Endothelial cell of umbilical vein (primary cell): ENCODE data around the gene NAP1L1. TPM values are rescaled to one million over a fixed set of nuclear protein-coding genes. Genes with fewer than 3 reads are reported as not detected.

ENCODE experiments used
- BruUV-seq: library from RNA; stranded (reverse); fragments of 400-500 nt; replicated peaks from 2 replicates; lab custom pipeline; 2021; lab: Mats Ljungman, UMichigan
- CTCF ChIA-PET: fragments of 300-600, 350-600 bp; sonication (Branson Sonifier 250); formaldehyde crosslinking; loops from one replicate; lab custom pipeline; 2021; ENCODE audit warnings: antibody characterized with exemption, inconsistent platforms; lab: Charles Lee
- POLR2A ChIA-PET: fragments of 300-600, 350-600 bp; sonication (Branson Sonifier 250); formaldehyde crosslinking; loops from one replicate; lab custom pipeline; 2021; ENCODE audit warnings: antibody characterized with exemption, inconsistent platforms; lab: Charles Lee
- DNase-seq: peaks from one replicate; pipeline ENCODE4 v3.0.0-alpha.2; 2011; ENCODE audit warnings: low read depth, low spot score
- FAIRE-seq: peaks from 2 replicates; lab custom pipeline; 2011; peaks lifted over from hg19 to GRCh38; lab: Jason Lieb, UNC
- H2AFZ ChIP-seq: 2 replicates; pipeline ENCODE4 v1.6.0; 2012; ENCODE audit warnings: low read depth, low read length, control low read depth, inconsistent platforms
- H3K27ac ChIP-seq: 2 replicates; pipeline ENCODE4 v1.5.1; 2011; ENCODE audit warnings: low read depth, mild to moderate bottlenecking, control low read depth, low read length, moderate library complexity; ENCODE audit not compliant: insufficient read depth
- H3K27me3 ChIP-seq, 2 experiments: 2 replicates each; pipeline versions ENCODE4 v1.6.0 to v1.6.1; 2011; ENCODE audit warnings: low read length in 2 of 2, mixed read lengths in 1 of 2; ENCODE audit not compliant: control insufficient read depth in 2 of 2, insufficient read depth in 2 of 2
- H3K36me3 ChIP-seq, 2 experiments: 2 replicates in 1 of 2; 3 replicates in 1 of 2; pipeline ENCODE4 v1.5.1; 2011; ENCODE audit warnings: low read length in 2 of 2, mild to moderate bottlenecking in 1 of 2, moderate library complexity in 1 of 2; ENCODE audit not compliant: control insufficient read depth in 2 of 2, insufficient read depth in 2 of 2; ENCODE audit errors: extremely low read depth in 1 of 2
- H3K4me1 ChIP-seq: 3 replicates; pipeline ENCODE4 v1.5.1; 2011; ENCODE audit warnings: mild to moderate bottlenecking, low read length; ENCODE audit not compliant: control insufficient read depth, insufficient read depth; ENCODE audit errors: extremely low read depth
- H3K4me2 ChIP-seq: 2 replicates; pipeline ENCODE4 v1.6.1; 2011; ENCODE audit warnings: low read length, control low read depth, mixed read lengths; ENCODE audit not compliant: insufficient read depth
- H3K4me3 ChIP-seq, 3 experiments: fragments of 200-600 bp in 1 of 3; sonication (generic), shearing (Covaris generic) in 1 of 3; replicated peaks in 1 of 3; 2 replicates each; pipeline ENCODE4 v1.5.1; 2011 to 2016; ENCODE audit warnings: control low read depth in 3 of 3, low read length in 3 of 3, mild to moderate bottlenecking in 2 of 3, inconsistent platforms in 1 of 3, low read depth in 1 of 3, moderate library complexity in 1 of 3; ENCODE audit not compliant: insufficient read depth in 1 of 3
- H3K79me2 ChIP-seq: 2 replicates; pipeline ENCODE4 v1.6.0; 2012; ENCODE audit warnings: low read length, inconsistent platforms; ENCODE audit not compliant: control insufficient read depth, insufficient read depth
- H3K9ac ChIP-seq: replicated peaks from 2 replicates; pipeline ENCODE3; 2011; ENCODE audit warnings: low read length, control low read depth; ENCODE audit not compliant: insufficient read depth; ENCODE audit errors: extremely low read depth
- H3K9me1 ChIP-seq: replicated peaks from 3 replicates; pipeline ENCODE4 v1.6.0; 2011; ENCODE audit warnings: mild to moderate bottlenecking, low read length; ENCODE audit not compliant: control insufficient read depth, insufficient read depth; ENCODE audit errors: extremely low read depth
- H3K9me3 ChIP-seq: replicated peaks from 2 replicates; pipeline ENCODE4 v1.5.1; 2012; ENCODE audit warnings: low read length, inconsistent platforms; ENCODE audit not compliant: control insufficient read depth, insufficient read depth
- H4K20me1 ChIP-seq: replicated peaks from 2 replicates; pipeline ENCODE3; 2011; ENCODE audit warnings: mild to moderate bottlenecking, low read length; ENCODE audit not compliant: control insufficient read depth, insufficient read depth; ENCODE audit errors: extremely low read depth
- CTCF ChIP-seq, 2 donors: IDR thresholded peaks; 1 replicate in 1 of 2; 2 replicates in 1 of 2; pipeline ENCODE4 v1.5.1; 2011; ENCODE audit warnings: low read length in 2 of 2, mild to moderate bottlenecking in 2 of 2, moderate library complexity in 2 of 2, control low read depth in 1 of 2, inconsistent platforms in 1 of 2, low read depth in 1 of 2; ENCODE audit not compliant: insufficient read depth in 1 of 2; ENCODE audit errors: extremely low read depth in 1 of 2
- EZH2 ChIP-seq: IDR thresholded peaks from 2 replicates; pipeline ENCODE4 v1.6.1; 2012; ENCODE audit warnings: borderline replicate concordance, low read depth, mild to moderate bottlenecking, moderate library complexity, low read length, inconsistent platforms; ENCODE audit not compliant: severe bottlenecking
- FOS ChIP-seq: IDR thresholded peaks from 2 replicates; pipeline ENCODE4 v1.6.1; 2011; ENCODE audit warnings: mild to moderate bottlenecking, low read length, moderate library complexity, borderline replicate concordance; ENCODE audit not compliant: insufficient read depth
- GATA2 ChIP-seq: IDR thresholded peaks from 2 replicates; pipeline ENCODE4 v1.7.0; 2011; ENCODE audit warnings: low read depth, mild to moderate bottlenecking, moderate library complexity, mixed read lengths, low read length; ENCODE audit not compliant: insufficient read length, insufficient read depth
- JUN ChIP-seq: IDR thresholded peaks from 2 replicates; pipeline ENCODE4 v1.6.1; 2011; ENCODE audit warnings: borderline replicate concordance, low read depth; ENCODE audit not compliant: insufficient read length, insufficient read depth
- MAX ChIP-seq: IDR thresholded peaks from 2 replicates; pipeline ENCODE4 v1.6.1; 2011; ENCODE audit not compliant: insufficient read depth, insufficient read length
- MYC ChIP-seq: IDR thresholded peaks from one replicate; pipeline ENCODE4 v1.6.1; 2011; ENCODE audit warnings: mild to moderate bottlenecking, low read depth, low read length
- POLR2A ChIP-seq: IDR thresholded peaks from 2 replicates; pipeline ENCODE4 v1.6.1; 2012; ENCODE audit warnings: low read depth, mild to moderate bottlenecking, control low read depth, low read length
- POLR2AphosphoS5 ChIP-seq: IDR thresholded peaks from 2 replicates; pipeline ENCODE4 v1.6.1; 2012; ENCODE audit warnings: low read depth, mild to moderate bottlenecking, control low read depth, low read length, moderate library complexity; ENCODE audit not compliant: insufficient read depth
- dilution Hi-C: fragments of 300-500 bp; cut with MboI; formaldehyde crosslinking; loops from one replicate; pipeline ENCODE4 v1.15.0; 2019; ENCODE audit warnings: low sequenced_read_pairs; ENCODE audit not compliant: extremely low pct_ligation_motif_present
- intact Hi-C: fragments of 100-400 bp; cut with micrococcal nuclease; formaldehyde crosslinking; loops from one replicate; pipeline ENCODE4 v1.10.0; 2022
- polyA plus RNA-seq, 4 experiments: library from polyadenylated mRNA; depleted of rRNA in 3 of 4; stranded (reverse) in 3 of 4; unstranded in 1 of 4; fragments of >200 nt; gene quantifications; 2 replicates each; pipeline versions ENCODE4 v1.2.1 to v1.2.3, GENCODE V29; 2011 to 2012; ENCODE audit warnings: missing spikeins in 1 of 4
- total RNA-seq: library from RNA; stranded (reverse); gene quantifications from 2 replicates; pipeline ENCODE4 v1.2.3, GENCODE V29; 2021

Gene NAP1L1
- total and polyA plus RNA-seq, 2 donors (not counting 3 experiments of a cell fraction or from before 2014, with no cell fraction given): 127 to 649 TPM

DNA sequence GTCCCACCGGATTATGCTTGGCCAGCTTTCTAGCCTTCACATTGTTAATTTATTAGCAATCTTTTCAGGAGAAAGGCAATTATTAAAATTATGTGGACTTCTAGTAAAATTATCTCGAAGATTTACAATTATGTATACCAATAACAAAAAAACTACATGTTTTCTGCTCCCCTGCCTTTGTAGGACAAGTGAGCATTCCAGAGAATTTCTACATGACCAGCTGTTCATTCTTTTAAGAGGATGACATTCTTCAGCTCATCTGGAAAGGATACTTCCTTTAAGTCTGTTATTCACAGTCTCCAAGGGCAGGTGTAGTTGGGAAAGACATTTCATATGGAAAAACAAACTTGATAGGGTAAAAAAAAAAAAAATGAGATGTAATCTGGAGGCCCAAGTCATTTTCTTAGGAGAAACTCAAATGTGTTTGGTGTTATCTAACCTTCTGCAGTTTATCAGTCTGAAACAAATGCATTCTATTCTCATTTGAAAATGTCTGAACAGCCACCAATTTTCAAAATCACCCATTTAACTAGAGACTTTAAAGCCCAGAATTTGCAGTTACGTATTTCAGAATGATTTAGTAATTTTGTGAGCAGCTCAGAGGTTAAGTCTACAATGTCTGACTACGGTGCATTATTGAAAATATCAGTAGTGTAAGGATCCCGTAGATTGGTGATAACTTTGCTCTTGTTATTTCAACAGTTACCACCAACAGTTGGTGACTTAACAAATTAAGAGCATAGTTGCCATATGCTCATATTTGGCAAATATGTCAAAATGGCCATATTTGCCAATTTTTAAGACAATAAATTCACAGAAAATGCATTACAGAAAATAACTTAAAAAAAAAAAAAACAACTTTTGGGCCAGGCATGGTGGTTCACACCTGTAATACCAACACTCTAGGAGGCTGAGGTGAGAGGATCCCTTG lies 51.1 kb downstream of the NAP1L1 start:
- intact Hi-C loops: loop anchor here (5.0 to 10.0 kb wide), 2 partner anchors 249 to 396 kb away; no protein-coding TSS in a partner anchor

More for the DNA sequence above, 51.1 kb downstream of the NAP1L1 start:
- peaks cover 0 to 8% of the 10 kb centered on the region in 2 experiments for H3K36me3 ChIP-seq
- no peak overlapping the region for H3K4me3 ChIP-seq
- H3K4me1 ChIP-seq: peaks cover 22% of the 10 kb centered on the region
- dilution Hi-C loops: loop anchor here (25.0 kb wide), 1 partner anchor 521 kb away; the partner anchor contains the start of gene KRR1
- no peak overlapping the region for H3K4me2 ChIP-seq
- H2AFZ ChIP-seq: no peak overlapping the region
- peaks cover 29% of the 10 kb centered on the region for H3K79me2 ChIP-seq
- ChIA-PET CTCF (interaction anchor here (0.6 to 6.6 kb wide), 7 partner anchors 314 to 548 kb away, joined by 3 to 95 read pairs (median 5); partner anchors contain the start of gene BBS10), POLR2A (interaction anchor here (0.6 to 3.3 kb wide), 4 partner anchors 14 to 549 kb away, joined by 3 to 20 read pairs (median 7); no protein-coding TSS in a partner anchor)
- H3K9me1 ChIP-seq: no peaks in the 10 kb centered on the region
- no peak for FAIRE-seq
- peak; percentile 26 for DNase-seq
- no peaks in the 10 kb centered on the region for H4K20me1 ChIP-seq
- BruUV-seq: no TSS peak
- H3K27me3 ChIP-seq: no peaks in the 10 kb centered on the region
- TF ChIP-seq POLR2A (no peak), EZH2 (no peak), MAX (no peak), GATA2 (no peak), CTCF (IDR thresholded peaks at IDR 0.05; ENCODE audit: extremely low read depth in 1 of 2, insufficient read depth in 1 of 2, low read depth in 1 of 2, low read length in 2 of 2) (no peak), POLR2AphosphoS5 (no peak), JUN (no peak), MYC (no peak), FOS (no peak)
- H3K9ac ChIP-seq: no peak overlapping the region
- no peaks in the 10 kb centered on the region for H3K9me3 ChIP-seq
- peak overlapping the region; percentile 87 for H3K27ac ChIP-seq
